ENCODE results near the gene TCF7L2. TPM values are rescaled to one million over a fixed set of nuclear protein-coding genes. Genes with fewer than 3 reads are reported as not detected.

TCF7L2 gene
- total and polyA plus RNA-seq, 9 of the 15 experiments (the other 6 are each of a cell fraction or from before 2014, with no cell fraction given): 0.32 to 2.8 (median 0.92) TPM

DNA sequence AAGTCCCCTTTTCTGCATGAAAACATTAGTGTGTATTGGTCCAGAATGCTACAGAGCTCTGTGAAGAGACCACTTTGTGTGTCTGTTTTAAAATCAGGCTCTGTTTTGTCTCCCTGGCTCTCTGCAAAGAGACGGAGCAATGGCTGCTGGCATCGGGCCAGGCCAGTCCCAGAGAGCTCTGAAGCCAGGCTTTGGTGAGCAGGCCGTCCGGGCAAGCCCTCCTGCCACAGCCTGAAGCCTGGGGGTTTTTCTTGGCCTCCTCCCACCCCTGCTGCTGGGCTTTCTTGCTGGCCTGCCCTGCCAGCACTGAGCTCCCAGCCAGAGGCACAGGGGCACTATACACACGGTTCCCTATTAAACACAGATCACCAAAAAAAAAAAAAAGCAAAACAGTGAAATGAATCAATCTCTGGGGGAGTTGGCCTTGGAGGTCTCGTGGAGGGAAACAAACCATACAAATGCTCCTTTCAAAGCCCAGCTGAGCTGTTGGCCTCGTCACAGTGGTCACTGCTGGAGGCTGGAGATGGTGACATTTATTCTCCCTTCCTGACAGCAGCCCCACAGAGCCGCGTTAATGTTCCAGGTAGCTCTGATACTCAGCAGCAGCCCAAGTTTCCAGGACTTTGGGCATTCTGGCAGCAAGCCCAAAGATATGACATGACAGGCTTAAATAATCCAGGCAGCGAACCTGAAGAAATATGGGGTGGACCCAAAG is 237.2 kb downstream of the TCF7L2 start:
- Histone ChIP-seq H3K9ac (ENCODE audit: insufficient read depth in 1 of 2, low read depth in 2 of 2, low read length in 2 of 2) (no peak overlapping the region; a peak in 1 of 4 replicates), H3K4me3 (no peak overlapping the region), H4K20me1 (replicated peaks; ENCODE audit: control insufficient read depth, insufficient read depth, low read length) (no peaks in the 10 kb centered on the region), H3K9me3 (replicated peaks; ENCODE audit: control insufficient read depth, insufficient read depth, low read depth, low read length) (no peaks in the 10 kb centered on the region), H3K79me2 (ENCODE audit: control insufficient read depth, insufficient read depth, low read length) (no peaks in the 10 kb centered on the region), H3K4me2 (ENCODE audit: insufficient read depth, low read length) (no peak overlapping the region), H3K27me3 (ENCODE audit: control insufficient read depth in 2 of 2, insufficient read depth in 2 of 2, low read length in 2 of 2) (peaks cover 0 to 12% of the 10 kb centered on the region in 2 experiments; a peak in 3 of 5 replicates), H3K4me1 (replicated peaks in 1 of 2; ENCODE audit: control insufficient read depth in 2 of 2, insufficient read depth in 2 of 2, low read length in 2 of 2) (0 out of 5 replicates have a peak, but pooled peaks cover 0 to 7% of the 10 kb centered on the region in 2 experiments), H3K27ac (ENCODE audit: extremely low read depth, low read depth, low read length) (no peak overlapping the region), H2AFZ (ENCODE audit: low read depth, low read length) (no peak overlapping the region), H3K36me3 (ENCODE audit: control insufficient read depth, insufficient read depth, low read length) (no peaks in the 10 kb centered on the region), H3K9me1 (ENCODE audit: control insufficient read depth, insufficient read depth, low read length) (no peaks in the 10 kb centered on the region)
- in situ Hi-C loops (cut with MboI): no loop called here
- ChIA-PET CTCF (ENCODE audit: low intra/inter-chr PET ratio) (no interaction called here), POLR2A (interaction anchor here (0.7 kb wide), 1 partner anchor 10 kb away, joined by 3 read pairs; no protein-coding TSS in a partner anchor)
- BruUV-seq (replicated peaks): no TSS peak
- DNase-seq (ENCODE audit: extremely low read depth in 1 of 4, low spot score in 3 of 4) (no peak), FAIRE-seq (no peak), ATAC-seq (no peak)
- intact Hi-C loops (cut with micrococcal nuclease): no loop called here
- 3% methylated on average over 7 of the region's 10 CpGs for WGBS (ENCODE audit: insufficient coverage, low coverage, missing lambda C conversion rate)
- TF ChIP-seq ZSCAN32 (CRISPR knock-in tag; IDR thresholded peaks at IDR 0.05) (no peak), NFIC (IDR thresholded peaks at IDR 0.05) (peak; percentile 73)

DNA sequence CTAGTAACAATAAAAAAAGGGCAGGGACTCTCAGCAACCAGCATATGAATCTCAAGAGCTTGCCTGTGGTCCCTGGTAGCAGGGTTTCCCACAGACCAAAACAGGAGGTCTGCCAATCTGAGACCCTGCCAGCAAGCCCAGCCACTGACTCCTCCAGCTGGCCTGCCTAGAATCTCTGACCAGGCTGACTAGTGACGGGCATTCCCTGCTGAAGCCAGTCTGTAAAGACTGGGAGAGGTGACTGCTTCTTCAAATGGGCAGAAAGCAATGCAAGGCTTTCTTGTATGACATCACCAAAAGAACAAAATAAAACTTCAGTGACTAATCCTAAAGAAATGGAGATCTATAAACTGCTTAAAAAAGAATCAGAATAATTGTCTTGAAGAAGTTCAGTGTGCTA is 249.4 kb downstream of the TCF7L2 start:
- no TSS peak for BruUV-seq (replicated peaks)
- Histone ChIP-seq H3K27me3 (ENCODE audit: control insufficient read depth in 2 of 2, insufficient read depth in 2 of 2, low read length in 2 of 2) (no peaks in the 10 kb centered on the region), H3K79me2 (ENCODE audit: control insufficient read depth, insufficient read depth, low read length) (no peaks in the 10 kb centered on the region), H3K9me3 (replicated peaks; ENCODE audit: control insufficient read depth, insufficient read depth, low read depth, low read length) (no peaks in the 10 kb centered on the region), H3K9ac (ENCODE audit: insufficient read depth in 1 of 2, low read depth in 2 of 2, low read length in 2 of 2) (no peak overlapping the region), H3K4me2 (ENCODE audit: insufficient read depth, low read length) (no peak overlapping the region), H3K36me3 (ENCODE audit: control insufficient read depth, insufficient read depth, low read length) (no peaks in the 10 kb centered on the region), H4K20me1 (replicated peaks; ENCODE audit: control insufficient read depth, insufficient read depth, low read length) (no peaks in the 10 kb centered on the region), H3K27ac (ENCODE audit: extremely low read depth, low read depth, low read length) (no peak overlapping the region), H2AFZ (ENCODE audit: low read depth, low read length) (no peak overlapping the region), H3K4me3 (no peak overlapping the region), H3K4me1 (replicated peaks in 1 of 2; ENCODE audit: control insufficient read depth in 2 of 2, insufficient read depth in 2 of 2, low read length in 2 of 2) (no peaks in the 10 kb centered on the region), H3K9me1 (ENCODE audit: control insufficient read depth, insufficient read depth, low read length) (no peaks in the 10 kb centered on the region)
- in situ Hi-C loops (cut with MboI): no loop called here
- intact Hi-C loops (cut with micrococcal nuclease): no loop called here
- FAIRE-seq (no peak), ATAC-seq (no peak), DNase-seq (ENCODE audit: extremely low read depth in 1 of 4, low spot score in 3 of 4) (no peak)
- WGBS (ENCODE audit: insufficient coverage, low coverage, missing lambda C conversion rate): 0% methylated on average over 1 of the region's 1 CpG
- ChIA-PET POLR2A (no interaction called here), CTCF (ENCODE audit: low intra/inter-chr PET ratio) (no interaction called here)
- TF ChIP-seq, protein P1, sequence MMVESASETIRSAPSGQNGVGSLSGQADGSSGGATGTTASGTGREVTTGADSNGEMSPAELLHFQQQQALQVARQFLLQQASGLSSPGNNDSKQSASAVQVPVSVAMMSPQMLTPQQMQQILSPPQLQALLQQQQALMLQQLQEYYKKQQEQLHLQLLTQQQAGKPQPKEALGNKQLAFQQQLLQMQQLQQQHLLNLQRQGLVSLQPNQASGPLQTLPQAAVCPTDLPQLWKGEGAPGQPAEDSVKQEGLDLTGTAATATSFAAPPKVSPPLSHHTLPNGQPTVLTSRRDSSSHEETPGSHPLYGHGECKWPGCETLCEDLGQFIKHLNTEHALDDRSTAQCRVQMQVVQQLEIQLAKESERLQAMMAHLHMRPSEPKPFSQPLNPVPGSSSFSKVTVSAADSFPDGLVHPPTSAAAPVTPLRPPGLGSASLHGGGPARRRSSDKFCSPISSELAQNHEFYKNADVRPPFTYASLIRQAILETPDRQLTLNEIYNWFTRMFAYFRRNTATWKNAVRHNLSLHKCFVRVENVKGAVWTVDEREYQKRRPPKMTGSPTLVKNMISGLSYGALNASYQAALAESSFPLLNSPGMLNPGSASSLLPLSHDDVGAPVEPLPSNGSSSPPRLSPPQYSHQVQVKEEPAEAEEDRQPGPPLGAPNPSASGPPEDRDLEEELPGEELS (CRISPR knock-in tag; IDR thresholded peaks at IDR 0.05; ENCODE audit: borderline replicate concordance): no peak
- no peak for TF ChIP-seq ESRRA (IDR thresholded peaks at IDR 0.05; ENCODE audit: borderline replicate concordance, low read depth)
- TF ChIP-seq TCF7L2 (IDR thresholded peaks at IDR 0.05; ENCODE audit: low read depth, low read length): no peak
- TF ChIP-seq, protein P2, sequence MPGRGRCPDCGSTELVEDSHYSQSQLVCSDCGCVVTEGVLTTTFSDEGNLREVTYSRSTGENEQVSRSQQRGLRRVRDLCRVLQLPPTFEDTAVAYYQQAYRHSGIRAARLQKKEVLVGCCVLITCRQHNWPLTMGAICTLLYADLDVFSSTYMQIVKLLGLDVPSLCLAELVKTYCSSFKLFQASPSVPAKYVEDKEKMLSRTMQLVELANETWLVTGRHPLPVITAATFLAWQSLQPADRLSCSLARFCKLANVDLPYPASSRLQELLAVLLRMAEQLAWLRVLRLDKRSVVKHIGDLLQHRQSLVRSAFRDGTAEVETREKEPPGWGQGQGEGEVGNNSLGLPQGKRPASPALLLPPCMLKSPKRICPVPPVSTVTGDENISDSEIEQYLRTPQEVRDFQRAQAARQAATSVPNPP (IDR thresholded peaks at IDR 0.05; ENCODE audit: borderline replicate concordance, insufficient read depth, insufficient read length): no peak
- TF ChIP-seq, protein P3, sequence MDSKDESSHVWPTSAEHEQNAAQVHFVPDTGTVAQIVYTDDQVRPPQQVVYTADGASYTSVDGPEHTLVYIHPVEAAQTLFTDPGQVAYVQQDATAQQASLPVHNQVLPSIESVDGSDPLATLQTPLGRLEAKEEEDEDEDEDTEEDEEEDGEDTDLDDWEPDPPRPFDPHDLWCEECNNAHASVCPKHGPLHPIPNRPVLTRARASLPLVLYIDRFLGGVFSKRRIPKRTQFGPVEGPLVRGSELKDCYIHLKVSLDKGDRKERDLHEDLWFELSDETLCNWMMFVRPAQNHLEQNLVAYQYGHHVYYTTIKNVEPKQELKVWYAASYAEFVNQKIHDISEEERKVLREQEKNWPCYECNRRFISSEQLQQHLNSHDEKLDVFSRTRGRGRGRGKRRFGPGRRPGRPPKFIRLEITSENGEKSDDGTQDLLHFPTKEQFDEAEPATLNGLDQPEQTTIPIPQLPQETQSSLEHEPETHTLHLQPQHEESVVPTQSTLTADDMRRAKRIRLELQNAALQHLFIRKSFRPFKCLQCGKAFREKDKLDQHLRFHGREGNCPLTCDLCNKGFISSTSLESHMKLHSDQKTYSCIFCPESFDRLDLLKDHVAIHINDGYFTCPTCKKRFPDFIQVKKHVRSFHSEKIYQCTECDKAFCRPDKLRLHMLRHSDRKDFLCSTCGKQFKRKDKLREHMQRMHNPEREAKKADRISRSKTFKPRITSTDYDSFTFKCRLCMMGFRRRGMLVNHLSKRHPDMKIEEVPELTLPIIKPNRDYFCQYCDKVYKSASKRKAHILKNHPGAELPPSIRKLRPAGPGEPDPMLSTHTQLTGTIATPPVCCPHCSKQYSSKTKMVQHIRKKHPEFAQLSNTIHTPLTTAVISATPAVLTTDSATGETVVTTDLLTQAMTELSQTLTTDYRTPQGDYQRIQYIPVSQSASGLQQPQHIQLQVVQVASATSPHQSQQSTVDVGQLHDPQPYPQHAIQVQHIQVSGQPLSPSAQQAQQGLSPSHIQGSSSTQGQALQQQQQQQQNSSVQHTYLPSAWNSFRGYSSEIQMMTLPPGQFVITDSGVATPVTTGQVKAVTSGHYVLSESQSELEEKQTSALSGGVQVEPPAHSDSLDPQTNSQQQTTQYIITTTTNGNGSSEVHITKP (IDR thresholded peaks at IDR 0.05; ENCODE audit: partially characterized antibody): no peak
